ENCODE results near the gene CMTM5.

GRCh38 chr14:23339506-23340268 lies 37.2 kb upstream of the CMTM5 start:
- TF ChIP-seq, protein P1, sequence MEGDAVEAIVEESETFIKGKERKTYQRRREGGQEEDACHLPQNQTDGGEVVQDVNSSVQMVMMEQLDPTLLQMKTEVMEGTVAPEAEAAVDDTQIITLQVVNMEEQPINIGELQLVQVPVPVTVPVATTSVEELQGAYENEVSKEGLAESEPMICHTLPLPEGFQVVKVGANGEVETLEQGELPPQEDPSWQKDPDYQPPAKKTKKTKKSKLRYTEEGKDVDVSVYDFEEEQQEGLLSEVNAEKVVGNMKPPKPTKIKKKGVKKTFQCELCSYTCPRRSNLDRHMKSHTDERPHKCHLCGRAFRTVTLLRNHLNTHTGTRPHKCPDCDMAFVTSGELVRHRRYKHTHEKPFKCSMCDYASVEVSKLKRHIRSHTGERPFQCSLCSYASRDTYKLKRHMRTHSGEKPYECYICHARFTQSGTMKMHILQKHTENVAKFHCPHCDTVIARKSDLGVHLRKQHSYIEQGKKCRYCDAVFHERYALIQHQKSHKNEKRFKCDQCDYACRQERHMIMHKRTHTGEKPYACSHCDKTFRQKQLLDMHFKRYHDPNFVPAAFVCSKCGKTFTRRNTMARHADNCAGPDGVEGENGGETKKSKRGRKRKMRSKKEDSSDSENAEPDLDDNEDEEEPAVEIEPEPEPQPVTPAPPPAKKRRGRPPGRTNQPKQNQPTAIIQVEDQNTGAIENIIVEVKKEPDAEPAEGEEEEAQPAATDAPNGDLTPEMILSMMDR (conservative IDR thresholded peaks at IDR 0.05) = no peak
- TF ChIP-seq ZFX (IDR thresholded peaks at IDR 0.05) = no peak
